Testis (tissue), 3 donors: Measurements from ENCODE around the gene AGTR1. TPM values are rescaled to one million over a fixed set of nuclear protein-coding genes. Genes with fewer than 3 reads are reported as not detected.

Experiments used
- DNase-seq: peaks from one replicate; pipeline ENCODE4 v3.0.0-alpha.2; 2019
- H3K27ac ChIP-seq, 2 donors: fragments of 200-600 bp; sonication (generic); one replicate each; pipeline ENCODE4 v1.5.1; 2019
- H3K27me3 ChIP-seq: fragments of 200-600 bp; sonication (generic); one replicate; pipeline ENCODE4 v1.5.1; 2019
- H3K36me3 ChIP-seq: fragments of 200-600 bp; sonication (generic); one replicate; pipeline ENCODE4 v1.5.1; 2017; ENCODE audit warnings: low read depth; ENCODE audit errors: missing control alignments
- H3K4me1 ChIP-seq: fragments of 200-600 bp; sonication (generic); one replicate; pipeline ENCODE4 v1.5.1; 2019
- H3K4me3 ChIP-seq, 2 donors: fragments of 200-600 bp; sonication (generic); one replicate each; pipeline ENCODE4 v1.5.1; 2017 to 2019
- H3K9me3 ChIP-seq: fragments of 200-600 bp; sonication (generic); one replicate; pipeline ENCODE4 v1.5.1; 2017
- CTCF ChIP-seq, 3 experiments: fragments of 450-650 bp in 2 of 3; fragments of 200-600 bp in 1 of 3; sonication (generic) in 1 of 3; IDR thresholded peaks; one replicate each; pipeline ENCODE4 v1.5.1; 2016 to 2019; ENCODE audit warnings: antibody characterized with exemption in 3 of 3, mild to moderate bottlenecking in 2 of 3, moderate library complexity in 1 of 3
- POLR2A ChIP-seq: fragments of 450-650 bp; IDR thresholded peaks from one replicate; pipeline ENCODE4 v1.6.1; 2017; ENCODE audit warnings: antibody characterized with exemption, mild to moderate bottlenecking, moderate library complexity
- WGBS, 2 donors: methylation state at CpG; one replicate each; pipeline ENCODE4 v1.1.5; 2018; 5-methylcytosine and 5-hydroxymethylcytosine counted together
- intact Hi-C: fragments of 100-400 bp; cut with DNase I; formaldehyde crosslinking; loops from one replicate; pipeline ENCODE4 v1.15.1; 2023; ENCODE audit warnings: low total_unique reads
- polyA plus RNA-seq: library from polyadenylated mRNA; stranded (reverse); fragments of 350-450 nt; fragmentation: Illumina TruSeq; extraction: RNeasy Lipid Tissue Mini Kit (QIAGEN cat#74804); gene quantifications from one replicate; pipeline ENCODE4 v1.2.3, GENCODE V29; 2014; ENCODE audit warnings: low read depth, low replicate concordance; ENCODE audit not compliant: insufficient read depth
- total RNA-seq, 2 donors: library from RNA; depleted of rRNA; stranded (reverse); fragments of >200 nt; gene quantifications; one replicate each; pipeline ENCODE4 v1.2.3, GENCODE V29; 2016

AGTR1 gene
- total and polyA plus RNA-seq, 3 donors from 2014 or later: 4.4 to 7.6 (median 4.8) TPM

- Histone ChIP-seq H3K27ac (no peak overlapping the region), H3K27me3 (no peaks in the 10 kb centered on the region), H3K4me1 (peaks cover 10% of the 10 kb centered on the region), H3K4me3 (no peak overlapping the region), H3K9me3 (no peaks in the 10 kb centered on the region), H3K36me3 (no peaks in the 10 kb centered on the region)
- no peak for DNase-seq
- WGBS, 2 donors: 95 to 97% methylated on average over 2 to 3 of the region's 3 CpGs
- intact Hi-C loops: no loop called here
- TF ChIP-seq POLR2A: no peak
- TF ChIP-seq CTCF (IDR thresholded peaks at IDR 0.05): no peak
Observed at GRCh38 chr3:148730676-148731075, 33.0 kb downstream of the AGTR1 start.

- 53 to 60% methylated on average over 2 of the region's 2 CpGs for WGBS, 2 donors
- no peak for TF ChIP-seq CTCF (IDR thresholded peaks at IDR 0.05)
- no peak for TF ChIP-seq POLR2A
- intact Hi-C loops: no loop called here
- Histone ChIP-seq H3K27me3 (no peaks in the 10 kb centered on the region), H3K27ac (no peak overlapping the region), H3K4me3 (no peak overlapping the region), H3K36me3 (no peaks in the 10 kb centered on the region), H3K9me3 (no peaks in the 10 kb centered on the region), H3K4me1 (no peaks in the 10 kb centered on the region)
- DNase-seq: no peak
Observed at GRCh38 chr3:148735597-148735996, 37.9 kb downstream of the AGTR1 start.

GRCh38 chr3:148736086-148736485, 38.4 kb downstream of the AGTR1 start:
- no peaks in the 10 kb centered on the region for H3K4me1 ChIP-seq
- H3K9me3 ChIP-seq: no peaks in the 10 kb centered on the region
- H3K27me3 ChIP-seq: no peaks in the 10 kb centered on the region
- H3K36me3 ChIP-seq: no peaks in the 10 kb centered on the region
- H3K4me3 ChIP-seq: no peak overlapping the region
- DNase-seq: no peak
- H3K27ac ChIP-seq: no peak overlapping the region
- 83 to 89% methylated on average over 3 of the region's 3 CpGs for WGBS, 2 donors
- intact Hi-C loops: no loop called here
- TF ChIP-seq POLR2A (no peak), CTCF (IDR thresholded peaks at IDR 0.05) (no peak)

GRCh38 chr3:148737104-148737530, 39.4 kb downstream of the AGTR1 start:
- H3K36me3 ChIP-seq: no peaks in the 10 kb centered on the region
- no peaks in the 10 kb centered on the region for H3K4me1 ChIP-seq
- 78 to 87% methylated on average over 2 of the region's 2 CpGs for WGBS, 2 donors
- no peaks in the 10 kb centered on the region for H3K27me3 ChIP-seq
- no peak overlapping the region for H3K4me3 ChIP-seq
- TF ChIP-seq CTCF (IDR thresholded peaks at IDR 0.05) (no peak), POLR2A (no peak)
- DNase-seq: no peak
- intact Hi-C loops: no loop called here
- H3K9me3 ChIP-seq: no peaks in the 10 kb centered on the region
- H3K27ac ChIP-seq: no peak overlapping the region

- Histone ChIP-seq H3K4me1 (no peaks in the 10 kb centered on the region), H3K9me3 (no peaks in the 10 kb centered on the region), H3K4me3 (no peak overlapping the region), H3K27me3 (no peaks in the 10 kb centered on the region), H3K36me3 (no peaks in the 10 kb centered on the region), H3K27ac (no peak overlapping the region)
- TF ChIP-seq POLR2A (no peak), CTCF (IDR thresholded peaks at IDR 0.05) (no peak)
- no peak for DNase-seq
- WGBS, 2 donors: 81 to 90% methylated on average over 1 of the region's 1 CpG
- intact Hi-C loops: no loop called here
Observed at GRCh38 chr3:148739720-148740119, 42.0 kb downstream of the AGTR1 start.
